ENCODE data around the gene PPFIBP1. TPM values are rescaled to one million over a fixed set of nuclear protein-coding genes. Genes with fewer than 3 reads are reported as not detected.
A peak's percentile ranks its signal among the peaks of the same experiment; 100 is the strongest.

PPFIBP1 gene
- total and polyA plus RNA-seq, 7 donors = 5.9 to 63.1 (median 28.3) TPM

DNA sequence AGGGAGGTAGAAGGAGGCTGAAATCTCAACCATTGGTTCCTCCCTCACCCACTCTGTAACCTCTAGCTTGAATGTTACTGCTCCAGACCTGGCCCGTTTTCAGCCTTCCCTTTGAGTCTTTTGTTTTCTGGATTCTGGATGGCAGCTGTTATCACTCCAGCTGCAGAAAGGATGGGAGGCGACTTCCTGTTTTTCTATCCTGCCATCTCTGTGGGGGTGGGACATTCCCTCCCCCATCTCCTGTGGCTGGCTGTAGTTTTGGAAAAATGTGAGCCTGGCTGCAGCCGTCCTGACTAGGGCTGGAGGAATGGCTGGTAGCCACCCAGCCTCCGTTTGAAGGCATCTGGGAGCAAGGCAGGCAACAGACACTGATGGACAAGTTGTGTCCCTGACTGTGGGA, 2.9 kb upstream of the PPFIBP1 start:
- ATAC-seq = no peak
- no peak for DNase-seq
- H3K9me3 ChIP-seq = no peaks in the 10 kb centered on the region
- TF ChIP-seq, protein P1, sequence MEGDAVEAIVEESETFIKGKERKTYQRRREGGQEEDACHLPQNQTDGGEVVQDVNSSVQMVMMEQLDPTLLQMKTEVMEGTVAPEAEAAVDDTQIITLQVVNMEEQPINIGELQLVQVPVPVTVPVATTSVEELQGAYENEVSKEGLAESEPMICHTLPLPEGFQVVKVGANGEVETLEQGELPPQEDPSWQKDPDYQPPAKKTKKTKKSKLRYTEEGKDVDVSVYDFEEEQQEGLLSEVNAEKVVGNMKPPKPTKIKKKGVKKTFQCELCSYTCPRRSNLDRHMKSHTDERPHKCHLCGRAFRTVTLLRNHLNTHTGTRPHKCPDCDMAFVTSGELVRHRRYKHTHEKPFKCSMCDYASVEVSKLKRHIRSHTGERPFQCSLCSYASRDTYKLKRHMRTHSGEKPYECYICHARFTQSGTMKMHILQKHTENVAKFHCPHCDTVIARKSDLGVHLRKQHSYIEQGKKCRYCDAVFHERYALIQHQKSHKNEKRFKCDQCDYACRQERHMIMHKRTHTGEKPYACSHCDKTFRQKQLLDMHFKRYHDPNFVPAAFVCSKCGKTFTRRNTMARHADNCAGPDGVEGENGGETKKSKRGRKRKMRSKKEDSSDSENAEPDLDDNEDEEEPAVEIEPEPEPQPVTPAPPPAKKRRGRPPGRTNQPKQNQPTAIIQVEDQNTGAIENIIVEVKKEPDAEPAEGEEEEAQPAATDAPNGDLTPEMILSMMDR (IDR thresholded peaks at IDR 0.05) = no peak
- no peak overlapping the region for H3K4me3 ChIP-seq
- H3K27ac ChIP-seq = no peak overlapping the region
- no peaks in the 10 kb centered on the region for H3K27me3 ChIP-seq (ENCODE audit: insufficient read depth in 3 of 3, low read length in 2 of 3)
- intact Hi-C loops (cut with DNase I) = loop anchor here in 1 of 2 donors (5.0 to 10.0 kb wide), 2 partner anchors 46 to 114 kb away; no protein-coding TSS in a partner anchor
- WGBS, 3 donors = 42 to 48% (median 44%) methylated on average over 4 of the region's 4 CpGs
- H3K36me3 ChIP-seq (ENCODE audit: insufficient read depth in 1 of 2, low read depth in 1 of 2) = no peaks in the 10 kb centered on the region
- H3K4me1 ChIP-seq = peaks cover 5% of the 10 kb centered on the region

DNA sequence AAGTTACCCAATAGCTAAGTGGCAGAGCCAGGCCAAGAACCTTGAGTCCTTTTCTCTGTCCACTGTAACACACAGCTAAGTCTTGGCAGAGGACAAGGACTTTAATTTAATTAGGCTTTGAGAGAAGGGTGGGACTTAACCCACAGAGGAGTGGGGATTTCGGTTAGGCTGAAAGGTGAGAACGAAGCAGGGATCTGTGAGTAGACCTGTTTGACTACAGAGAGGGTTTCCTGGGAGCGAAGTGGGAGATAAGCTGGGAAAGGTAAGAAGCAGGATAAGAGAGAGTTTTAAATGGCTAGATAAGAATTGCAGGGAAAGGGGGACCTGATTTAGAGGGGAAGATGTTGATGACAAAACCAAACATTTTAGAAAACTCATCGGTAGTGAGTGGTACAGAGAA, 2.0 kb upstream of the PPFIBP1 start:
- ATAC-seq (no peak), DNase-seq (no peak)
- H3K27me3 ChIP-seq (ENCODE audit: insufficient read depth in 3 of 3, low read length in 2 of 3) = no peaks in the 10 kb centered on the region
- no peak overlapping the region for H3K4me3 ChIP-seq
- H3K36me3 ChIP-seq (ENCODE audit: insufficient read depth in 1 of 2, low read depth in 1 of 2) = no peaks in the 10 kb centered on the region
- TF ChIP-seq, protein P1 (IDR thresholded peaks at IDR 0.05) = no peak
- H3K4me1 ChIP-seq = peaks cover 5% of the 10 kb centered on the region
- intact Hi-C loops (cut with DNase I) = loop anchor here (1.0 to 10.0 kb wide), 3 partner anchors 45 to 113 kb away; no protein-coding TSS in a partner anchor
- WGBS, 3 donors = 94 to 97% (median 97%) methylated on average over 4 of the region's 4 CpGs
- no peak overlapping the region for H3K27ac ChIP-seq
- no peaks in the 10 kb centered on the region for H3K9me3 ChIP-seq

DNA sequence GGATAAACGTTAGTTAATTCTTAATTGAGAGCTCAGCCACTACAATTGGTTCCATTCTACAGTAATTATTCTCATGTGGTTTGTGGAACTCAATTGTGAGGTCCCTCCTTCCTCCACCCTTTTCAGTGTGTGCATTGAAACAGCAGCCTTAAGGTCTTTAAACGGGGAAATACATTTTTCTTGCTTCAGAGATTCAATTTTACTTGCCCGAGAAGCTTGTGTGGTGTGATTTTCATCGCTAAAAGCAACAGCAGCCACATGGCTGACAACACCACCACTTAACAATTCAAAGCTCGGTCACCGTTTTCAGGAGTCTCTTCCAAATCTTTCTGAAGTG, 733 bp upstream of the PPFIBP1 start:
- no peaks in the 10 kb centered on the region for H3K9me3 ChIP-seq
- peaks cover 8% of the 10 kb centered on the region for H3K4me1 ChIP-seq
- TF ChIP-seq, protein P1 (IDR thresholded peaks at IDR 0.05) = no peak
- H3K27me3 ChIP-seq (ENCODE audit: insufficient read depth in 3 of 3, low read length in 2 of 3) = no peaks in the 10 kb centered on the region
- H3K4me3 ChIP-seq = peak overlapping the region; percentile 94
- intact Hi-C loops (cut with DNase I) = loop anchor here in 1 of 2 donors (5.0 to 10.0 kb wide), 2 partner anchors 44 to 112 kb away; no protein-coding TSS in a partner anchor
- H3K36me3 ChIP-seq (ENCODE audit: insufficient read depth in 1 of 2, low read depth in 1 of 2) = no peaks in the 10 kb centered on the region
- H3K27ac ChIP-seq = peak overlapping the region; percentile 94
- 0 to 1% (median 0%) methylated on average over 6 of the region's 6 CpGs for WGBS, 3 donors
- DNase-seq (no peak), ATAC-seq (no peak)

- Histone ChIP-seq H3K27me3 (ENCODE audit: insufficient read depth in 3 of 3, low read length in 2 of 3) (no peaks in the 10 kb centered on the region), H3K9me3 (no peaks in the 10 kb centered on the region), H3K4me3 (peak overlapping the region; percentile 94), H3K27ac (peak overlapping the region; percentile 94), H3K36me3 (ENCODE audit: insufficient read depth in 1 of 2, low read depth in 1 of 2) (no peaks in the 10 kb centered on the region), H3K4me1 (peaks cover 8% of the 10 kb centered on the region)
- intact Hi-C loops (cut with DNase I) = loop anchor here in 1 of 2 donors (5.0 to 10.0 kb wide), 2 partner anchors 43 to 110 kb away; no protein-coding TSS in a partner anchor
- ATAC-seq (no peak), DNase-seq (no peak)
- 0 to 1% (median 0%) methylated on average over 8 of the region's 8 CpGs for WGBS, 3 donors
- TF ChIP-seq, protein P1 (IDR thresholded peaks at IDR 0.05) = no peak
Observed at GRCh38 chr12:27524494-27524835, 459 bp downstream of the PPFIBP1 start.

Data from psoas muscle (tissue), 8 donors.